ENCODE data around the gene BRD3OS.

DNA sequence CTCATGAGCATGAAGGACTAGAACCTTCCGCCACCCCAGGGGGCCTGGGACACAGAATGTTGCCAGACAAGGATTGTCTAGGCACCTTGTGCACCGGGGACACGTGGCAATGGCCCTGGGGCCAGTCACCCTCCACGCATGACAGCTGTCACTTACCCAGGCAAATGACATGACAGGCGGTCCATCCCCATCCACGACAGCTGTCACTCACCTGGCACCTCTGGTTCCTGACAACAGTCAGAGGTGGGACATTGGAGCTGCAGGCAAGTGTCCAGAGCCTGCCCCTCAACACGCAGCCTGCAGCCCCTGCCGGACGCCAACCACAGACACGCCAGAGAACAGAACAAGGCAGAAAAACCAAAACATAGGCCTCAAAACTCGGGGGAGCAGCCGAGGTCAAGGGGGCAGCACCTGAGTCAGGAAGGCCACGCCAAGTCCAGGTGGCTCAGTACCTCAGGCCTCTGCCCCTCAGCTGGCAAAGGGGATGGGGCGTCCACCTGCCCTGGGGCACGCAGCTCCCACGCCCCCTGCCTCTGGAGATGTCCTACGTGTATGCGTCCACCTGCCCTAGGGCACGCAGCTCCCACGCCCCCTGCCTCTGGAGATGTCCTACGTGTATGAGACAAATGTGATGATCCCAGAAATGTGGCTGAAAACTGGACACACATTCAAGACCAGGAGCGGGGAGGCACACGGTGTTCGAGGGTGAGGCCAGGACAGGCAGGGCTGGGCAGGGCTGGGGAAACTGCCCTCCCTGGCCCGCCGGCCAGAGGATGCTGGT, 47.7 kb upstream of the BRD3OS start:
- TF ChIP-seq, protein P1, sequence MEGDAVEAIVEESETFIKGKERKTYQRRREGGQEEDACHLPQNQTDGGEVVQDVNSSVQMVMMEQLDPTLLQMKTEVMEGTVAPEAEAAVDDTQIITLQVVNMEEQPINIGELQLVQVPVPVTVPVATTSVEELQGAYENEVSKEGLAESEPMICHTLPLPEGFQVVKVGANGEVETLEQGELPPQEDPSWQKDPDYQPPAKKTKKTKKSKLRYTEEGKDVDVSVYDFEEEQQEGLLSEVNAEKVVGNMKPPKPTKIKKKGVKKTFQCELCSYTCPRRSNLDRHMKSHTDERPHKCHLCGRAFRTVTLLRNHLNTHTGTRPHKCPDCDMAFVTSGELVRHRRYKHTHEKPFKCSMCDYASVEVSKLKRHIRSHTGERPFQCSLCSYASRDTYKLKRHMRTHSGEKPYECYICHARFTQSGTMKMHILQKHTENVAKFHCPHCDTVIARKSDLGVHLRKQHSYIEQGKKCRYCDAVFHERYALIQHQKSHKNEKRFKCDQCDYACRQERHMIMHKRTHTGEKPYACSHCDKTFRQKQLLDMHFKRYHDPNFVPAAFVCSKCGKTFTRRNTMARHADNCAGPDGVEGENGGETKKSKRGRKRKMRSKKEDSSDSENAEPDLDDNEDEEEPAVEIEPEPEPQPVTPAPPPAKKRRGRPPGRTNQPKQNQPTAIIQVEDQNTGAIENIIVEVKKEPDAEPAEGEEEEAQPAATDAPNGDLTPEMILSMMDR (IDR thresholded peaks at IDR 0.05), result no peak
- TF ChIP-seq POLR2A (IDR thresholded peaks at IDR 0.05) (no peak), POLR2AphosphoS5 (IDR thresholded peaks at IDR 0.05) (no peak), EP300 (IDR thresholded peaks at IDR 0.05) (no peak)

Data from gastroesophageal sphincter (tissue), 3 donors.